ENCODE measurements around the gene MELTF.

- TF ChIP-seq CTCF (IDR thresholded peaks at IDR 0.05) (no peak), POLR2A (IDR thresholded peaks at IDR 0.05) (no peak)
These were observed 27.5 kb downstream of the MELTF start for GRCh38 chr3:197001972-197002700.

Data from heart left ventricle (tissue), 13 donors.